ENCODE data around the gene WDR27.

Gene WDR27

DNA sequence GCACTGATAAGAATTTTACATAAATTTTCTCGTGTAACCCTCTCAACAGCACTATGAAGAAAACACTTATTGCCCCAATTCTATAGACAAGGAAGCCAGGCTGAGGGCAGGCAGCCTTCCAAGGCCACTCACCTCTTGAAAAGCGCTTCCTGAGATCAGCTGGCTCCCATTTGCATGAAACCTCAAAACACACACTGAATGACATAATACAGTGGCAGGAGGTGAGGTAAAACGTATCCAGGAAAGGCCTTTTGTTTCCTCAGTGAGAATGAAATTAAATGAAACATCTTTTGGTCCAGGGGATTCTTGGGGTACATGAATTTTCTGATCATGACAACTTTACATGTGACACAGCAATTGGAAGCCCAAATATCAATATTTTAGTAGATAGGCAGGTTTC is 112.5 kb downstream of the WDR27 start:
- TF ChIP-seq ZNF565 (CRISPR knock-in tag; conservative IDR thresholded peaks at IDR 0.05; ENCODE audit: low read depth) (no peak), RARB (CRISPR knock-in tag; IDR thresholded peaks at IDR 0.05) (no peak), PPARA (CRISPR knock-in tag; IDR thresholded peaks at IDR 0.05; ENCODE audit: borderline replicate concordance) (no peak), TOX (CRISPR knock-in tag; IDR thresholded peaks at IDR 0.05; ENCODE audit: borderline replicate concordance) (no peak), ISL1 (CRISPR knock-in tag; IDR thresholded peaks at IDR 0.05) (no peak), ESRRG (CRISPR knock-in tag; IDR thresholded peaks at IDR 0.05) (no peak)
- TF ChIP-seq, protein P1, sequence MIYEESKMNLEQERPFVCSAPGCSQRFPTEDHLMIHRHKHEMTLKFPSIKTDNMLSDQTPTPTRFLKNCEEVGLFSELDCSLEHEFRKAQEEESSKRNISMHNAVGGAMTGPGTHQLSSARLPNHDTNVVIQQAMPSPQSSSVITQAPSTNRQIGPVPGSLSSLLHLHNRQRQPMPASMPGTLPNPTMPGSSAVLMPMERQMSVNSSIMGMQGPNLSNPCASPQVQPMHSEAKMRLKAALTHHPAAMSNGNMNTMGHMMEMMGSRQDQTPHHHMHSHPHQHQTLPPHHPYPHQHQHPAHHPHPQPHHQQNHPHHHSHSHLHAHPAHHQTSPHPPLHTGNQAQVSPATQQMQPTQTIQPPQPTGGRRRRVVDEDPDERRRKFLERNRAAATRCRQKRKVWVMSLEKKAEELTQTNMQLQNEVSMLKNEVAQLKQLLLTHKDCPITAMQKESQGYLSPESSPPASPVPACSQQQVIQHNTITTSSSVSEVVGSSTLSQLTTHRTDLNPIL (CRISPR knock-in tag; IDR thresholded peaks at IDR 0.05; ENCODE audit: low read depth) = no peak
- TF ChIP-seq, protein P2, sequence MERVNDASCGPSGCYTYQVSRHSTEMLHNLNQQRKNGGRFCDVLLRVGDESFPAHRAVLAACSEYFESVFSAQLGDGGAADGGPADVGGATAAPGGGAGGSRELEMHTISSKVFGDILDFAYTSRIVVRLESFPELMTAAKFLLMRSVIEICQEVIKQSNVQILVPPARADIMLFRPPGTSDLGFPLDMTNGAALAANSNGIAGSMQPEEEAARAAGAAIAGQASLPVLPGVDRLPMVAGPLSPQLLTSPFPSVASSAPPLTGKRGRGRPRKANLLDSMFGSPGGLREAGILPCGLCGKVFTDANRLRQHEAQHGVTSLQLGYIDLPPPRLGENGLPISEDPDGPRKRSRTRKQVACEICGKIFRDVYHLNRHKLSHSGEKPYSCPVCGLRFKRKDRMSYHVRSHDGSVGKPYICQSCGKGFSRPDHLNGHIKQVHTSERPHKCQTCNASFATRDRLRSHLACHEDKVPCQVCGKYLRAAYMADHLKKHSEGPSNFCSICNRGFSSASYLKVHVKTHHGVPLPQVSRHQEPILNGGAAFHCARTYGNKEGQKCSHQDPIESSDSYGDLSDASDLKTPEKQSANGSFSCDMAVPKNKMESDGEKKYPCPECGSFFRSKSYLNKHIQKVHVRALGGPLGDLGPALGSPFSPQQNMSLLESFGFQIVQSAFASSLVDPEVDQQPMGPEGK (CRISPR knock-in tag; IDR thresholded peaks at IDR 0.05; ENCODE audit: borderline replicate concordance) = no peak
- TF ChIP-seq, protein P3, sequence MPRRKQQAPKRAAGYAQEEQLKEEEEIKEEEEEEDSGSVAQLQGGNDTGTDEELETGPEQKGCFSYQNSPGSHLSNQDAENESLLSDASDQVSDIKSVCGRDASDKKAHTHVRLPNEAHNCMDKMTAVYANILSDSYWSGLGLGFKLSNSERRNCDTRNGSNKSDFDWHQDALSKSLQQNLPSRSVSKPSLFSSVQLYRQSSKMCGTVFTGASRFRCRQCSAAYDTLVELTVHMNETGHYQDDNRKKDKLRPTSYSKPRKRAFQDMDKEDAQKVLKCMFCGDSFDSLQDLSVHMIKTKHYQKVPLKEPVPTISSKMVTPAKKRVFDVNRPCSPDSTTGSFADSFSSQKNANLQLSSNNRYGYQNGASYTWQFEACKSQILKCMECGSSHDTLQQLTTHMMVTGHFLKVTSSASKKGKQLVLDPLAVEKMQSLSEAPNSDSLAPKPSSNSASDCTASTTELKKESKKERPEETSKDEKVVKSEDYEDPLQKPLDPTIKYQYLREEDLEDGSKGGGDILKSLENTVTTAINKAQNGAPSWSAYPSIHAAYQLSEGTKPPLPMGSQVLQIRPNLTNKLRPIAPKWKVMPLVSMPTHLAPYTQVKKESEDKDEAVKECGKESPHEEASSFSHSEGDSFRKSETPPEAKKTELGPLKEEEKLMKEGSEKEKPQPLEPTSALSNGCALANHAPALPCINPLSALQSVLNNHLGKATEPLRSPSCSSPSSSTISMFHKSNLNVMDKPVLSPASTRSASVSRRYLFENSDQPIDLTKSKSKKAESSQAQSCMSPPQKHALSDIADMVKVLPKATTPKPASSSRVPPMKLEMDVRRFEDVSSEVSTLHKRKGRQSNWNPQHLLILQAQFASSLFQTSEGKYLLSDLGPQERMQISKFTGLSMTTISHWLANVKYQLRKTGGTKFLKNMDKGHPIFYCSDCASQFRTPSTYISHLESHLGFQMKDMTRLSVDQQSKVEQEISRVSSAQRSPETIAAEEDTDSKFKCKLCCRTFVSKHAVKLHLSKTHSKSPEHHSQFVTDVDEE (CRISPR knock-in tag; IDR thresholded peaks at IDR 0.05) = no peak
- ATAC-seq = no peak

DNA sequence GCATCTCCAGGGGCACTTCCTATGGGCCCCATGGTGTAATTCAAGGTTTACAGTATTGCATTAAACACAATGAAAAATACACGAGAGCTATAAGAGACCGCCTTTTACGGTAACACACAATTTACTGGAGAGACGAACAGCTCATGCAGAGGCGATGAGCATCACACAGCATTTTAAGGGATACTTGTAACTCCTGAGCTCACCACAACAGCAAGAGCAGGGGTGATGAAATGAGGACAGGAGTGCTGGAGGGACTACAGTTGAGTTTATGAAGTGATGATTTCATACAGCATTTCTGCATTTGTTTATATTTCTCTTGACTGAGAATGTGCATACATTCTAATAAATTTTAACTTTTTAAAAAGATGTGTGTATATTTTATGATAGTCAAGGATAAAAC is 113.9 kb downstream of the WDR27 start:
- no peak for ATAC-seq
- TF ChIP-seq ARNTL (CRISPR knock-in tag; IDR thresholded peaks at IDR 0.05; ENCODE audit: borderline replicate concordance, low read depth) = no peak
- no peak for TF ChIP-seq RARB (CRISPR knock-in tag; IDR thresholded peaks at IDR 0.05)
- no peak for TF ChIP-seq ISL1 (CRISPR knock-in tag; IDR thresholded peaks at IDR 0.05)
- TF ChIP-seq OSR1 (CRISPR knock-in tag; IDR thresholded peaks at IDR 0.05) = no peak
- no peak for TF ChIP-seq ZFP30 (CRISPR knock-in tag; IDR thresholded peaks at IDR 0.05)
- no peak for TF ChIP-seq CSDC2 (CRISPR knock-in tag; IDR thresholded peaks at IDR 0.05)
- TF ChIP-seq SNAI2 (CRISPR knock-in tag; IDR thresholded peaks at IDR 0.05) = no peak

DNA sequence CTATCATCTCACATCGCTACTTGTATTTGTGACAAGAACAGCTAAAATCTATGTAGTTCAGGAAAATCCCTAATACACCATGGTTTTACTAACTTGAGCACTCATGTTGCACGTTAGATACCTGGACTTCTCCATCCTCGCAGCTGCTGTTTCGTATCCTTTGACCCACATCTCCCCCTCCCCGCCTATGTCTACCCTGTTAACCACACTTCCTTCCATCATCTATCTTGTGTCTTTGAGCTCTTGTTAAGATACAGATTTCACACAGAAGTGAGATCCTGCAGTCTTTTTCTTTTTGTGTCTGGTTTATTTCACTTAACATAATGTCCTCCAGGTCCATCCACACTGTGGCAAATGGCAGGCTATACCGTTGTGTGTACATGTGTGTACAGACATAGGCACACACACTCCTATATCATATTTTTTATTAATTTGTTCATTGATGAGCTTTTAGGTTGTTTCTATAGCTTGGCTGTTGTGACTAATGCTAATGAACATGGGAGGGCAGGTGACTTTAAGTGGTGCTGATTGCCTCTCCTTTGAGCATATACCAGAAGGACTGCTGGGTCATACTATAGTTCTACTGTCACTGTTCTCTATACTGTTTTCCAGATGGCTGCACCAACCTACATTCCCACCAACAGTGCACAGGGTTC is 117.8 kb downstream of the WDR27 start:
- TF ChIP-seq RARB (CRISPR knock-in tag; IDR thresholded peaks at IDR 0.05) = no peak
- no peak for TF ChIP-seq ISL1 (CRISPR knock-in tag; IDR thresholded peaks at IDR 0.05)
- TF ChIP-seq ZFP3 (CRISPR knock-in tag; IDR thresholded peaks at IDR 0.05) = no peak
- TF ChIP-seq TCF4 (CRISPR knock-in tag; IDR thresholded peaks at IDR 0.05; ENCODE audit: borderline replicate concordance) = no peak
- no peak for TF ChIP-seq ZNF70 (CRISPR knock-in tag; IDR thresholded peaks at IDR 0.05)
- TF ChIP-seq, protein P1 (CRISPR knock-in tag; IDR thresholded peaks at IDR 0.05; ENCODE audit: low read depth) = no peak
- no peak for TF ChIP-seq ZNF565 (CRISPR knock-in tag; conservative IDR thresholded peaks at IDR 0.05; ENCODE audit: low read depth)
- TF ChIP-seq ZC3H10 (CRISPR knock-in tag; IDR thresholded peaks at IDR 0.05) = no peak
- no peak for TF ChIP-seq ZFP30 (CRISPR knock-in tag; IDR thresholded peaks at IDR 0.05)
- TF ChIP-seq ESRRG (CRISPR knock-in tag; IDR thresholded peaks at IDR 0.05) = no peak
- no peak for ATAC-seq

DNA sequence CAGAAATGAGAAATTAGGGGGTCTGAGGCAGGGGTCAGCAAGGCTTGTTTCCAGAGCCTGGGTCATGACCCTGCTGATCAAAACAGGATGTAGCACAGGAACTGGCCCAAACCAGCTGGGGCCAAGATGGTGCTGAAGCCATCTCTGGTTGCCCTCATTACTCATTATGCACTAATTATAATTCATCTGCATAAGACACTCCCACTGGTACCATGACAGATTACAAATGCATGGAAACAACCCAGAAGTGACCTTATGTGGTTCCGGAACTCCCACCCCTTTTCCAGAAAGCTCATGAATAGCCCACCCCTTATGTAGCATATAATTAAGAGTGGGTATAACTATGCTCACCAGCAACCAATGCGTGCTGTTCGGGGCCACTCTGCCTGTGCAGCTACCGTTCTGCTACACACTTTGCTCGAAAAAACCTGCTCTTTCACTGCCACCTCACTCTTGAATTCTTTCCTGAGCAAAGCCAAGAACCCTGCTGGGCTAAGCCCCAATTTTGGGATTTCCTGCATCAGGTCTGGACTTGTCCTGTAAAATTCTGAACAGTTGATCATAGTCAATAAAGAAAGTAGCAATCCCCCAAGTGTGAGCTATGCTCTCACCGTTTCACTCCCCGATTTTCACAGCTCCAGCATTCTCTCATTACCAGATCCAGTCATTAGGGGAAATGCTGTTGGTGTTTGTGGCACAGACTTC is 122.3 kb downstream of the WDR27 start:
- no peak for TF ChIP-seq SNAI2 (CRISPR knock-in tag; IDR thresholded peaks at IDR 0.05)
- no peak for ATAC-seq

DNA sequence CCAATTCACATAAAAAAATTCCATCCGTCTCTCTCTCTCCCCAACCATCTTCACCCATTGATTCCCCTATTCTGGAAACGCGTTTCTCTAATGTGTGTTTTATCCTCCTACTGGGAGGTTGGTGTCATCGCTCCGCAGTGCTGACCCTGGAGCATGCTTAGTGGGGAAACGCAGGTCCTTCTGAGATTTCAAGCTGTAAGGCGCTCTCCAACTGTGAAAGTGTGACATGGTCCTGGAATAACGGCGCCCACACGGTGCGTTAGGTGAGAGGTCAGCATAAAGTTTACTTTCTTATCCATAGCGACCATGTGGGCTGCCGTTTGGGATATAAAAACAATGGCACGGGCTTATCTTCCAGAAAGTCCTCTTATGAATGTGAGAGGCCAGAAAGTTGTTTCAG is 123.9 kb downstream of the WDR27 start:
- TF ChIP-seq SNAI2 (CRISPR knock-in tag; IDR thresholded peaks at IDR 0.05) (no peak), ESRRG (CRISPR knock-in tag; IDR thresholded peaks at IDR 0.05) (no peak), ZNF70 (CRISPR knock-in tag; IDR thresholded peaks at IDR 0.05) (no peak), ZC3H10 (CRISPR knock-in tag; IDR thresholded peaks at IDR 0.05) (no peak), ZFP3 (CRISPR knock-in tag; IDR thresholded peaks at IDR 0.05) (no peak), TOX (CRISPR knock-in tag; IDR thresholded peaks at IDR 0.05; ENCODE audit: borderline replicate concordance) (no peak), ZNF565 (CRISPR knock-in tag; conservative IDR thresholded peaks at IDR 0.05; ENCODE audit: low read depth) (no peak), ZFP30 (CRISPR knock-in tag; IDR thresholded peaks at IDR 0.05) (no peak)
- TF ChIP-seq, protein P4, sequence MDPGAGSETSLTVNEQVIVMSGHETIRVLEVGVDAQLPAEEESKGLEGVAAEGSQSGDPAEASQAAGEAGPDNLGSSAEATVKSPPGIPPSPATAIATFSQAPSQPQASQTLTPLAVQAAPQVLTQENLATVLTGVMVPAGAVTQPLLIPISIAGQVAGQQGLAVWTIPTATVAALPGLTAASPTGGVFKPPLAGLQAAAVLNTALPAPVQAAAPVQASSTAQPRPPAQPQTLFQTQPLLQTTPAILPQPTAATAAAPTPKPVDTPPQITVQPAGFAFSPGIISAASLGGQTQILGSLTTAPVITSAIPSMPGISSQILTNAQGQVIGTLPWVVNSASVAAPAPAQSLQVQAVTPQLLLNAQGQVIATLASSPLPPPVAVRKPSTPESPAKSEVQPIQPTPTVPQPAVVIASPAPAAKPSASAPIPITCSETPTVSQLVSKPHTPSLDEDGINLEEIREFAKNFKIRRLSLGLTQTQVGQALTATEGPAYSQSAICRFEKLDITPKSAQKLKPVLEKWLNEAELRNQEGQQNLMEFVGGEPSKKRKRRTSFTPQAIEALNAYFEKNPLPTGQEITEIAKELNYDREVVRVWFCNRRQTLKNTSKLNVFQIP (CRISPR knock-in tag; IDR thresholded peaks at IDR 0.05; ENCODE audit: borderline replicate concordance, low read depth) = no peak
- no peak for ATAC-seq
